Liver (tissue), 9 donors: Measurements from ENCODE around the gene HOXD9. TPM values are rescaled to one million over a fixed set of nuclear protein-coding genes. Genes with fewer than 3 reads are reported as not detected.

Source experiments
- DNase-seq: peaks from one replicate; pipeline ENCODE4 v3.0.0-alpha.2; 2017; ENCODE audit warnings: low spot score
- H3K27ac ChIP-seq, 2 donors: one replicate each; pipeline ENCODE4 v1.7.0; 2013; ENCODE audit warnings: inconsistent platforms in 2 of 2, low read length in 2 of 2, control low read depth in 1 of 2, low read depth in 1 of 2, mild to moderate bottlenecking in 1 of 2
- H3K27me3 ChIP-seq, 4 donors: one replicate each; pipeline versions ENCODE4 v1.6.1 to v1.7.0; 2013; ENCODE audit warnings: low read length in 3 of 4, inconsistent platforms in 1 of 4, mild to moderate bottlenecking in 1 of 4, moderate library complexity in 1 of 4; ENCODE audit not compliant: control insufficient read depth in 4 of 4, insufficient read depth in 4 of 4
- H3K36me3 ChIP-seq, 4 donors: one replicate each; pipeline versions ENCODE4 v1.6.1 to v1.7.0; 2013; ENCODE audit warnings: low read length in 3 of 4, mild to moderate bottlenecking in 3 of 4, low read depth in 1 of 4, moderate library complexity in 1 of 4; ENCODE audit not compliant: control insufficient read depth in 4 of 4, insufficient read depth in 3 of 4
- H3K4me1 ChIP-seq, 4 donors: one replicate each; pipeline versions ENCODE4 v1.6.1 to v1.7.0; 2013; ENCODE audit warnings: low read length in 3 of 4, mild to moderate bottlenecking in 3 of 4, moderate library complexity in 1 of 4; ENCODE audit not compliant: control insufficient read depth in 4 of 4, insufficient read depth in 4 of 4
- H3K4me3 ChIP-seq, 3 donors: one replicate each; pipeline versions ENCODE4 v1.6.1 to v1.7.0; 2013; ENCODE audit warnings: low read length in 3 of 3, control low read depth in 1 of 3, low read depth in 1 of 3, mild to moderate bottlenecking in 1 of 3
- H3K9ac ChIP-seq, 2 donors: one replicate each; pipeline ENCODE4 v1.7.0; 2013; ENCODE audit warnings: low read length in 2 of 2, mild to moderate bottlenecking in 2 of 2, moderate library complexity in 2 of 2, control low read depth in 1 of 2, low read depth in 1 of 2
- H3K9me3 ChIP-seq, 4 donors: one replicate each; pipeline versions ENCODE4 v1.6.1 to v1.7.0; 2013; ENCODE audit warnings: low read length in 3 of 4; ENCODE audit not compliant: control insufficient read depth in 4 of 4
- ATF3 ChIP-seq: IDR thresholded peaks from 2 replicates; pipeline ENCODE4 v1.6.1; 2016; ENCODE audit warnings: antibody characterized with exemption
- EGR1 ChIP-seq, 2 donors: IDR thresholded peaks; 2 replicates each; pipeline ENCODE4 v1.6.1; 2016 to 2018; ENCODE audit warnings: antibody characterized with exemption in 2 of 2, low read depth in 2 of 2
- FOXA1 ChIP-seq: IDR thresholded peaks from 2 replicates; pipeline ENCODE4 v1.6.1; 2016; ENCODE audit warnings: antibody characterized with exemption
- FOXA2 ChIP-seq: IDR thresholded peaks from 2 replicates; pipeline ENCODE4 v1.6.1; 2016; ENCODE audit warnings: antibody characterized with exemption
- GABPA ChIP-seq, 2 donors: IDR thresholded peaks in 1 of 2; conservative IDR thresholded peaks in 1 of 2; 2 replicates each; pipeline ENCODE4 v1.6.1; 2016; ENCODE audit warnings: antibody characterized with exemption in 2 of 2, mild to moderate bottlenecking in 1 of 2, moderate library complexity in 1 of 2
- HNF4A ChIP-seq, 2 donors: conservative IDR thresholded peaks; 2 replicates each; pipeline ENCODE4 v1.6.1; 2016; ENCODE audit warnings: antibody characterized with exemption in 2 of 2, mild to moderate bottlenecking in 2 of 2
- HNF4G ChIP-seq: IDR thresholded peaks from 2 replicates; pipeline ENCODE4 v1.6.1; 2016; ENCODE audit warnings: antibody characterized with exemption
- JUND ChIP-seq, 2 donors: IDR thresholded peaks; 2 replicates each; pipeline ENCODE4 v1.6.1; 2016; ENCODE audit warnings: antibody characterized with exemption in 2 of 2
- NR2F2 ChIP-seq: IDR thresholded peaks from 2 replicates; pipeline ENCODE4 v1.6.1; 2016; ENCODE audit warnings: antibody characterized with exemption
- RAD21 ChIP-seq, 2 donors: IDR thresholded peaks; 2 replicates each; pipeline ENCODE4 v1.6.1; 2016; ENCODE audit warnings: antibody characterized with exemption in 2 of 2, mild to moderate bottlenecking in 2 of 2
- RXRA ChIP-seq, 2 donors: IDR thresholded peaks; 2 replicates each; pipeline ENCODE4 v1.6.1; 2017 to 2018; ENCODE audit warnings: antibody characterized with exemption in 2 of 2, mild to moderate bottlenecking in 1 of 2
- SP1 ChIP-seq: IDR thresholded peaks from 2 replicates; pipeline ENCODE4 v1.6.1; 2018; ENCODE audit warnings: antibody characterized with exemption, mild to moderate bottlenecking
- TAF1 ChIP-seq: conservative IDR thresholded peaks from 2 replicates; pipeline ENCODE4 v1.6.1; 2016; ENCODE audit warnings: antibody characterized with exemption, mild to moderate bottlenecking
- YY1 ChIP-seq: IDR thresholded peaks from 2 replicates; pipeline ENCODE4 v1.6.1; 2016; ENCODE audit warnings: antibody characterized with exemption, mild to moderate bottlenecking
- WGBS: extraction: QIAGEN DNeasy Blood & Tissue Kit; methylation state at CpG from one replicate; pipeline ENCODE4 v1.1.7; 2013; 5-methylcytosine and 5-hydroxymethylcytosine counted together
- polyA plus RNA-seq, 2 donors: library from polyadenylated mRNA; stranded (reverse) in 1 of 2; unstranded in 1 of 2; fragments of 200-250 nt in 1 of 2; fragments of >200 nt in 1 of 2; fragmentation: Nextera tagmentation in 1 of 2; extraction: Ambion mirVana in 1 of 2; gene quantifications; one replicate each; pipeline versions ENCODE4 v1.2.1 to v1.2.3, GENCODE V29; 2013 to 2015
- total RNA-seq, 2 donors: library from RNA; depleted of rRNA; stranded (reverse); fragments of >200 nt; gene quantifications; one replicate each; pipeline ENCODE4 v1.2.3, GENCODE V29; 2014
- TF ChIP-seq, protein P1 (sequence below): fragments of 150-350 bp; IDR thresholded peaks from 2 replicates; pipeline ENCODE4 v1.5.1; 2017; ENCODE audit warnings: improper control_type of control experiment, low read depth, low read length; ENCODE audit not compliant: missing input control
- TF ChIP-seq, protein P2 (sequence below): IDR thresholded peaks from 2 replicates; pipeline ENCODE4 v1.6.1; 2016; ENCODE audit warnings: antibody characterized with exemption
- TF ChIP-seq, protein P3 (sequence below): IDR thresholded peaks from 2 replicates; pipeline ENCODE4 v1.6.1; 2016; ENCODE audit warnings: antibody characterized with exemption
- TF ChIP-seq, protein P4 (sequence below): IDR thresholded peaks from 2 replicates; pipeline ENCODE4 v1.6.1; 2016; ENCODE audit warnings: antibody characterized with exemption, mild to moderate bottlenecking
- donor health status: healthy.
- donor health status: healthy.
- donor health status: healthy.
- donor health status: healthy.
- donor health status: healthy.

HOXD9 gene
- total and polyA plus RNA-seq, 4 donors: 0.07 TPM; not detected in 3

GRCh38 chr2:176147210-176147799, 24.8 kb downstream of the HOXD9 start:
- DNase-seq: no peak
- H3K36me3 ChIP-seq: no peaks in the 10 kb centered on the region
- H3K4me1 ChIP-seq: peaks cover 0 to 8% (median 2%) of the 10 kb centered on the region in 4 donors
- WGBS: 20% methylated on average over 32 of the region's 32 CpGs
- no peaks in the 10 kb centered on the region for H3K9me3 ChIP-seq
- no peak overlapping the region for H3K9ac ChIP-seq
- TF ChIP-seq TAF1 (no peak), YY1 (no peak), FOXA2 (no peak), EGR1 (IDR thresholded peaks at IDR 0.05; ENCODE audit: low read depth in 2 of 2) (no peak), FOXA1 (no peak), NR2F2 (no peak), HNF4A (conservative IDR thresholded peaks at IDR 0.05) (no peak), JUND (IDR thresholded peaks at IDR 0.05) (no peak), GABPA (IDR thresholded peaks at IDR 0.05 in 1 of 2, conservative IDR thresholded peaks at IDR 0.05 in 1 of 2) (no peak), SP1 (no peak), ATF3 (no peak), RXRA (IDR thresholded peaks at IDR 0.05) (no peak), RAD21 (IDR thresholded peaks at IDR 0.05) (no peak), HNF4G (no peak)
- TF ChIP-seq, protein P1, sequence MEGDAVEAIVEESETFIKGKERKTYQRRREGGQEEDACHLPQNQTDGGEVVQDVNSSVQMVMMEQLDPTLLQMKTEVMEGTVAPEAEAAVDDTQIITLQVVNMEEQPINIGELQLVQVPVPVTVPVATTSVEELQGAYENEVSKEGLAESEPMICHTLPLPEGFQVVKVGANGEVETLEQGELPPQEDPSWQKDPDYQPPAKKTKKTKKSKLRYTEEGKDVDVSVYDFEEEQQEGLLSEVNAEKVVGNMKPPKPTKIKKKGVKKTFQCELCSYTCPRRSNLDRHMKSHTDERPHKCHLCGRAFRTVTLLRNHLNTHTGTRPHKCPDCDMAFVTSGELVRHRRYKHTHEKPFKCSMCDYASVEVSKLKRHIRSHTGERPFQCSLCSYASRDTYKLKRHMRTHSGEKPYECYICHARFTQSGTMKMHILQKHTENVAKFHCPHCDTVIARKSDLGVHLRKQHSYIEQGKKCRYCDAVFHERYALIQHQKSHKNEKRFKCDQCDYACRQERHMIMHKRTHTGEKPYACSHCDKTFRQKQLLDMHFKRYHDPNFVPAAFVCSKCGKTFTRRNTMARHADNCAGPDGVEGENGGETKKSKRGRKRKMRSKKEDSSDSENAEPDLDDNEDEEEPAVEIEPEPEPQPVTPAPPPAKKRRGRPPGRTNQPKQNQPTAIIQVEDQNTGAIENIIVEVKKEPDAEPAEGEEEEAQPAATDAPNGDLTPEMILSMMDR: no peak
- TF ChIP-seq, protein P2, sequence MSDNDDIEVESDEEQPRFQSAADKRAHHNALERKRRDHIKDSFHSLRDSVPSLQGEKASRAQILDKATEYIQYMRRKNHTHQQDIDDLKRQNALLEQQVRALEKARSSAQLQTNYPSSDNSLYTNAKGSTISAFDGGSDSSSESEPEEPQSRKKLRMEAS: no peak
- TF ChIP-seq, protein P3, sequence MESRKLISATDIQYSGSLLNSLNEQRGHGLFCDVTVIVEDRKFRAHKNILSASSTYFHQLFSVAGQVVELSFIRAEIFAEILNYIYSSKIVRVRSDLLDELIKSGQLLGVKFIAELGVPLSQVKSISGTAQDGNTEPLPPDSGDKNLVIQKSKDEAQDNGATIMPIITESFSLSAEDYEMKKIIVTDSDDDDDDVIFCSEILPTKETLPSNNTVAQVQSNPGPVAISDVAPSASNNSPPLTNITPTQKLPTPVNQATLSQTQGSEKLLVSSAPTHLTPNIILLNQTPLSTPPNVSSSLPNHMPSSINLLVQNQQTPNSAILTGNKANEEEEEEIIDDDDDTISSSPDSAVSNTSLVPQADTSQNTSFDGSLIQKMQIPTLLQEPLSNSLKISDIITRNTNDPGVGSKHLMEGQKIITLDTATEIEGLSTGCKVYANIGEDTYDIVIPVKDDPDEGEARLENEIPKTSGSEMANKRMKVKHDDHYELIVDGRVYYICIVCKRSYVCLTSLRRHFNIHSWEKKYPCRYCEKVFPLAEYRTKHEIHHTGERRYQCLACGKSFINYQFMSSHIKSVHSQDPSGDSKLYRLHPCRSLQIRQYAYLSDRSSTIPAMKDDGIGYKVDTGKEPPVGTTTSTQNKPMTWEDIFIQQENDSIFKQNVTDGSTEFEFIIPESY: no peak
- TF ChIP-seq, protein P4, sequence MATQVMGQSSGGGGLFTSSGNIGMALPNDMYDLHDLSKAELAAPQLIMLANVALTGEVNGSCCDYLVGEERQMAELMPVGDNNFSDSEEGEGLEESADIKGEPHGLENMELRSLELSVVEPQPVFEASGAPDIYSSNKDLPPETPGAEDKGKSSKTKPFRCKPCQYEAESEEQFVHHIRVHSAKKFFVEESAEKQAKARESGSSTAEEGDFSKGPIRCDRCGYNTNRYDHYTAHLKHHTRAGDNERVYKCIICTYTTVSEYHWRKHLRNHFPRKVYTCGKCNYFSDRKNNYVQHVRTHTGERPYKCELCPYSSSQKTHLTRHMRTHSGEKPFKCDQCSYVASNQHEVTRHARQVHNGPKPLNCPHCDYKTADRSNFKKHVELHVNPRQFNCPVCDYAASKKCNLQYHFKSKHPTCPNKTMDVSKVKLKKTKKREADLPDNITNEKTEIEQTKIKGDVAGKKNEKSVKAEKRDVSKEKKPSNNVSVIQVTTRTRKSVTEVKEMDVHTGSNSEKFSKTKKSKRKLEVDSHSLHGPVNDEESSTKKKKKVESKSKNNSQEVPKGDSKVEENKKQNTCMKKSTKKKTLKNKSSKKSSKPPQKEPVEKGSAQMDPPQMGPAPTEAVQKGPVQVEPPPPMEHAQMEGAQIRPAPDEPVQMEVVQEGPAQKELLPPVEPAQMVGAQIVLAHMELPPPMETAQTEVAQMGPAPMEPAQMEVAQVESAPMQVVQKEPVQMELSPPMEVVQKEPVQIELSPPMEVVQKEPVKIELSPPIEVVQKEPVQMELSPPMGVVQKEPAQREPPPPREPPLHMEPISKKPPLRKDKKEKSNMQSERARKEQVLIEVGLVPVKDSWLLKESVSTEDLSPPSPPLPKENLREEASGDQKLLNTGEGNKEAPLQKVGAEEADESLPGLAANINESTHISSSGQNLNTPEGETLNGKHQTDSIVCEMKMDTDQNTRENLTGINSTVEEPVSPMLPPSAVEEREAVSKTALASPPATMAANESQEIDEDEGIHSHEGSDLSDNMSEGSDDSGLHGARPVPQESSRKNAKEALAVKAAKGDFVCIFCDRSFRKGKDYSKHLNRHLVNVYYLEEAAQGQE: no peak
- H3K27me3 ChIP-seq: peaks cover 7 to 29% (median 20%) of the 10 kb centered on the region in 4 donors
- H3K27ac ChIP-seq: no peak overlapping the region
- H3K4me3 ChIP-seq: no peak overlapping the region
